Liver (tissue), 9 donors: Measurements from ENCODE around the gene BANP. TPM values are rescaled to one million over a fixed set of nuclear protein-coding genes. Genes with fewer than 3 reads are reported as not detected.
A peak's percentile ranks its signal among the peaks of the same experiment; 100 is the strongest.
"Not testable (repeated sequence)": the region's sequence is repeated elsewhere in the genome, so short reads cannot be mapped to it uniquely, and the experiment has no call there.

ENCODE experiments used
- DNase-seq: peaks from one replicate; pipeline ENCODE4 v3.0.0-alpha.2; 2017; ENCODE audit warnings: low spot score
- H3K27ac ChIP-seq, 2 donors: one replicate each; pipeline ENCODE4 v1.7.0; 2013; ENCODE audit warnings: inconsistent platforms in 2 of 2, low read length in 2 of 2, control low read depth in 1 of 2, low read depth in 1 of 2, mild to moderate bottlenecking in 1 of 2
- H3K27me3 ChIP-seq, 4 donors: one replicate each; pipeline versions ENCODE4 v1.6.1 to v1.7.0; 2013; ENCODE audit warnings: low read length in 3 of 4, inconsistent platforms in 1 of 4, mild to moderate bottlenecking in 1 of 4, moderate library complexity in 1 of 4; ENCODE audit not compliant: control insufficient read depth in 4 of 4, insufficient read depth in 4 of 4
- H3K36me3 ChIP-seq, 4 donors: one replicate each; pipeline versions ENCODE4 v1.6.1 to v1.7.0; 2013; ENCODE audit warnings: low read length in 3 of 4, mild to moderate bottlenecking in 3 of 4, low read depth in 1 of 4, moderate library complexity in 1 of 4; ENCODE audit not compliant: control insufficient read depth in 4 of 4, insufficient read depth in 3 of 4
- H3K4me1 ChIP-seq, 4 donors: one replicate each; pipeline versions ENCODE4 v1.6.1 to v1.7.0; 2013; ENCODE audit warnings: low read length in 3 of 4, mild to moderate bottlenecking in 3 of 4, moderate library complexity in 1 of 4; ENCODE audit not compliant: control insufficient read depth in 4 of 4, insufficient read depth in 4 of 4
- H3K4me3 ChIP-seq, 3 donors: one replicate each; pipeline versions ENCODE4 v1.6.1 to v1.7.0; 2013; ENCODE audit warnings: low read length in 3 of 3, control low read depth in 1 of 3, low read depth in 1 of 3, mild to moderate bottlenecking in 1 of 3
- H3K9ac ChIP-seq, 2 donors: one replicate each; pipeline ENCODE4 v1.7.0; 2013; ENCODE audit warnings: low read length in 2 of 2, mild to moderate bottlenecking in 2 of 2, moderate library complexity in 2 of 2, control low read depth in 1 of 2, low read depth in 1 of 2
- H3K9me3 ChIP-seq, 4 donors: one replicate each; pipeline versions ENCODE4 v1.6.1 to v1.7.0; 2013; ENCODE audit warnings: low read length in 3 of 4; ENCODE audit not compliant: control insufficient read depth in 4 of 4
- FOXA1 ChIP-seq: IDR thresholded peaks from 2 replicates; pipeline ENCODE4 v1.6.1; 2016; ENCODE audit warnings: antibody characterized with exemption
- HNF4A ChIP-seq, 2 donors: conservative IDR thresholded peaks; 2 replicates each; pipeline ENCODE4 v1.6.1; 2016; ENCODE audit warnings: antibody characterized with exemption in 2 of 2, mild to moderate bottlenecking in 2 of 2
- JUND ChIP-seq, 2 donors: IDR thresholded peaks; 2 replicates each; pipeline ENCODE4 v1.6.1; 2016; ENCODE audit warnings: antibody characterized with exemption in 2 of 2
- RAD21 ChIP-seq, 2 donors: IDR thresholded peaks; 2 replicates each; pipeline ENCODE4 v1.6.1; 2016; ENCODE audit warnings: antibody characterized with exemption in 2 of 2, mild to moderate bottlenecking in 2 of 2
- RXRA ChIP-seq, 2 donors: IDR thresholded peaks; 2 replicates each; pipeline ENCODE4 v1.6.1; 2017 to 2018; ENCODE audit warnings: antibody characterized with exemption in 2 of 2, mild to moderate bottlenecking in 1 of 2
- WGBS: extraction: QIAGEN DNeasy Blood & Tissue Kit; methylation state at CpG from one replicate; pipeline ENCODE4 v1.1.7; 2013; 5-methylcytosine and 5-hydroxymethylcytosine counted together
- polyA plus RNA-seq, 2 donors: library from polyadenylated mRNA; stranded (reverse) in 1 of 2; unstranded in 1 of 2; fragments of 200-250 nt in 1 of 2; fragments of >200 nt in 1 of 2; fragmentation: Nextera tagmentation in 1 of 2; extraction: Ambion mirVana in 1 of 2; gene quantifications; one replicate each; pipeline versions ENCODE4 v1.2.1 to v1.2.3, GENCODE V29; 2013 to 2015
- total RNA-seq, 2 donors: library from RNA; depleted of rRNA; stranded (reverse); fragments of >200 nt; gene quantifications; one replicate each; pipeline ENCODE4 v1.2.3, GENCODE V29; 2014
- TF ChIP-seq, protein P1 (sequence below): fragments of 150-350 bp; IDR thresholded peaks from 2 replicates; pipeline ENCODE4 v1.5.1; 2017; ENCODE audit warnings: improper control_type of control experiment, low read depth, low read length; ENCODE audit not compliant: missing input control
- TF ChIP-seq, protein P2 (sequence below): IDR thresholded peaks from 2 replicates; pipeline ENCODE4 v1.6.1; 2016; ENCODE audit warnings: antibody characterized with exemption
- donor health status: healthy.
- donor health status: healthy.
- donor health status: healthy.
- donor health status: healthy.
- donor health status: healthy.

BANP gene
- total and polyA plus RNA-seq, 4 donors, result 4.9 to 20.7 (median 13.7) TPM

DNA sequence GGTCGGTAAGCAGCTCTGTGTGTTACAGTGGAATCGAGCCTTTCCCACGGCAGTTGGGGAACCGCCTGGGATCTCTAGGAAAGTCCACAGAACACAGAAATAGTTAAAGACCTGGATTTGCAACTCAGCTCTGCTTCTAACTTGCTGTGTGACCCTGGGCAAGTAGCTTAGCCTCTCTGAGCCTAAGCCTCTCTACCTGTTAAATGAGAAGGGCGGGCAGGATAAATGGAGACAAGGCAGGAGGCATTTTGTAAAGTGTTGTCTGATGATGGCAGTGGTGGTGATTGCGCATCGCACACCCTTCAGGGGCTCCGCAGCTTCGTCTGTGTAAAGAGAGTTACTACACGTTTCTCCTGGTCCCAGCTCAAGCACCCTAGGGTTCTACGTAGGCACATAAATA, 43.1 kb upstream of the BANP start:
- H3K36me3 ChIP-seq, result peaks cover 1 to 11% (median 8%) of the 10 kb centered on the region in 4 donors
- not testable (repeated sequence) for H3K4me3 ChIP-seq, H3K9me3 ChIP-seq, H3K4me1 ChIP-seq, H3K9ac ChIP-seq, H3K27ac ChIP-seq, H3K27me3 ChIP-seq, DNase-seq
- WGBS, result 94% methylated on average over 11 of the region's 11 CpGs

DNA sequence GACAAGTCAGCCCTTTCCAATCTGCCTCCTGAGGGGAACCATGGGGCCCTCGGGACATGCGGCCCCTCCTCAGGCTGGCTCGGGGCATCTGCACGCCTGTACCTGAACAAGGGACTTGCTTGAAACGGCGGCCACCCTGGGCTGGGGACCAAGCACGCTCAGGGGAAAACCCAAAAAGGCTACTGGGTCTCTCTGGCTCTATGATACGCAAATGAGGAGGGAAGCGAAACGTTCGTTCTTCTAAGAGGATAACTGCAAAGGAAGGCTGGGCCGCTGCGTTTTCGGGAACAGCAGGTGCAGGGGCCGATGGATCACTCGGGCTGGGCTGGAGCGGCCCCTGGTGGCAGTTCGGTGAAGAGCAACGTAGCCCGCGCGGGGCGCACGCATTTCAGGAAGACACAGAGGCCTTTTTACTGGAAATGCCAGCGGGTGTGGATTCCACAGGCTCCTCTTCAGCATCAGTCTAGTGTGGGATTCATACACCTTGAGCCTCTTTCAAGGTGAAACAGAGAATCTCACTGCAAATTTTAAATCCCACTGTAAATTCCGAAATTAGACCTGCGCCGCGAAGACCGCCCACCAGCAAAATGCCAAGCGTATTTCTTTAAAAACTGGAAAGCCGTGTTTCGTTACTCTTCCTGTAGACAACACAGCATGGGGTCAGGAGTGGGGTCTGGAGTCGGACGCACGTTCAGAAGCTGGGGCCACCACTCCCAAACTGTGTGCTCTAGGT, 41.9 kb upstream of the BANP start:
- peaks cover 0 to 16% (median 7%) of the 10 kb centered on the region in 4 donors for H3K36me3 ChIP-seq
- peak; percentile 64 to 75 for TF ChIP-seq RAD21 (IDR thresholded peaks at IDR 0.05)
- TF ChIP-seq, protein P1, sequence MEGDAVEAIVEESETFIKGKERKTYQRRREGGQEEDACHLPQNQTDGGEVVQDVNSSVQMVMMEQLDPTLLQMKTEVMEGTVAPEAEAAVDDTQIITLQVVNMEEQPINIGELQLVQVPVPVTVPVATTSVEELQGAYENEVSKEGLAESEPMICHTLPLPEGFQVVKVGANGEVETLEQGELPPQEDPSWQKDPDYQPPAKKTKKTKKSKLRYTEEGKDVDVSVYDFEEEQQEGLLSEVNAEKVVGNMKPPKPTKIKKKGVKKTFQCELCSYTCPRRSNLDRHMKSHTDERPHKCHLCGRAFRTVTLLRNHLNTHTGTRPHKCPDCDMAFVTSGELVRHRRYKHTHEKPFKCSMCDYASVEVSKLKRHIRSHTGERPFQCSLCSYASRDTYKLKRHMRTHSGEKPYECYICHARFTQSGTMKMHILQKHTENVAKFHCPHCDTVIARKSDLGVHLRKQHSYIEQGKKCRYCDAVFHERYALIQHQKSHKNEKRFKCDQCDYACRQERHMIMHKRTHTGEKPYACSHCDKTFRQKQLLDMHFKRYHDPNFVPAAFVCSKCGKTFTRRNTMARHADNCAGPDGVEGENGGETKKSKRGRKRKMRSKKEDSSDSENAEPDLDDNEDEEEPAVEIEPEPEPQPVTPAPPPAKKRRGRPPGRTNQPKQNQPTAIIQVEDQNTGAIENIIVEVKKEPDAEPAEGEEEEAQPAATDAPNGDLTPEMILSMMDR, result peak; percentile 49
- not testable (repeated sequence) for H3K27me3 ChIP-seq, H3K9me3 ChIP-seq, H3K9ac ChIP-seq, H3K4me3 ChIP-seq, H3K27ac ChIP-seq, H3K4me1 ChIP-seq
- DNase-seq, result peak; percentile 80
- 65% methylated on average over 36 of the region's 36 CpGs for WGBS

DNA sequence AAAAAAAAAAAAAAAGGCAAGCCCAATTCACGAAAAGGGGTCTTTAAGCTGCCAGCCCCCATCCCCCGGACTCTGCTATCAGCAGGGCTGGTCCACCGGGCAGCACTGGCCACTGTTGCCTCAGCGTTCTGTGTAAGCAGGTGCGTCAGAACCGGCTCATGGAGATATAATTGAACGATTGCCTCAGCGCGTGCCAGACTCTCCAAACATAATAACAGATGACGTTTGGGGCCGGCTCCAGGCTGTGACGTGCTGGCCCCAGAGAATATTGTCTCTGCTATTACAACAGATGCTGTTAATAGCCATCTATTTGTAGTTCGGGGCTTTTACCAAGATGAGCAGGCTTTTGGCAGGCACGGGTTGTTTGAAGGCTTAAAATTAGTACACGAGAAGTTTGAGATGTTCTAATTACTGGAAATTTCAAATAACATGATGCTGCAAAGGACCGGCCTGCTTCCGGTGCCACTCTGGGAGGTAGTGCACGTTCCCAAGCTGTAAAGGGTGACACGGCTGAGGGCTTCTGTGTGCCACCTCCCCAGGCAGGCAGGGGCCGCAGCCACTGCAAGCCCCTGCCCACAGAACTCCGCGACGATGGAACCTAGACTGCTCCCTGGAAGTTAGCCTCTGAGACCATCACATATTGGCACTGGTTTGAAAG, 40.0 kb upstream of the BANP start:
- not testable (repeated sequence) for DNase-seq, H3K4me1 ChIP-seq, H3K9me3 ChIP-seq, H3K9ac ChIP-seq, H3K27me3 ChIP-seq, H3K4me3 ChIP-seq
- TF ChIP-seq JUND (IDR thresholded peaks at IDR 0.05), result peak in 1 of 2 donors; percentile 54
- peak; percentile 20 for TF ChIP-seq FOXA1
- TF ChIP-seq, protein P2, sequence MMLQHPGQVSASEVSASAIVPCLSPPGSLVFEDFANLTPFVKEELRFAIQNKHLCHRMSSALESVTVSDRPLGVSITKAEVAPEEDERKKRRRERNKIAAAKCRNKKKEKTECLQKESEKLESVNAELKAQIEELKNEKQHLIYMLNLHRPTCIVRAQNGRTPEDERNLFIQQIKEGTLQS, result peak; percentile 41
- peak in 1 of 2 donors; percentile 62 for TF ChIP-seq RXRA (IDR thresholded peaks at IDR 0.05)
- TF ChIP-seq HNF4A (conservative IDR thresholded peaks at IDR 0.05), result peak in 1 of 2 donors; percentile 37
- TF ChIP-seq RAD21 (IDR thresholded peaks at IDR 0.05), result peak in 1 of 2 donors; percentile 5
- Histone ChIP-seq H3K36me3 (peaks cover 0 to 17% (median 5%) of the 10 kb centered on the region in 4 donors), H3K27ac (peak overlapping the region; percentile 71 to 85)
- 49% methylated on average over 23 of the region's 23 CpGs for WGBS

DNA sequence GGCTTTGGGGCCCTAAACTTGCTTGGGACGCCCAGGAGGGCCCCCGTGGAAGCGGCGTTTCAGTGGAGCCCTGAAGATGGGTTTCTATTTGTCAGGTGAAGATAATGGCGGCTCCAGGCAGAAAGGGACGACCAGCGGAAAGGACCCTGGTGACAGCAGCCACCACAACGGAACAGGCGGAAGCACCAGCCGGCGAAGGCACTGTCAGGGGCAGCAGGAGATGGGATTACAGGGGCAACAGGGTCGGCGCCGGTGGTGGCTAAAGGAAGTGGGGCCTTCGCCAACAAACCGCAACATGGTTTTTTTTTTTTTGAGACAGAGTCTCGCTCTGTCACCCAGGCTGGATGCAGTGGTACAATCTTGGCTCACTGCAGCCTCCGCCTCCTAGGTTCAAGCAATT, 38.5 kb upstream of the BANP start:
- not testable (repeated sequence) for H3K9me3 ChIP-seq

DNA sequence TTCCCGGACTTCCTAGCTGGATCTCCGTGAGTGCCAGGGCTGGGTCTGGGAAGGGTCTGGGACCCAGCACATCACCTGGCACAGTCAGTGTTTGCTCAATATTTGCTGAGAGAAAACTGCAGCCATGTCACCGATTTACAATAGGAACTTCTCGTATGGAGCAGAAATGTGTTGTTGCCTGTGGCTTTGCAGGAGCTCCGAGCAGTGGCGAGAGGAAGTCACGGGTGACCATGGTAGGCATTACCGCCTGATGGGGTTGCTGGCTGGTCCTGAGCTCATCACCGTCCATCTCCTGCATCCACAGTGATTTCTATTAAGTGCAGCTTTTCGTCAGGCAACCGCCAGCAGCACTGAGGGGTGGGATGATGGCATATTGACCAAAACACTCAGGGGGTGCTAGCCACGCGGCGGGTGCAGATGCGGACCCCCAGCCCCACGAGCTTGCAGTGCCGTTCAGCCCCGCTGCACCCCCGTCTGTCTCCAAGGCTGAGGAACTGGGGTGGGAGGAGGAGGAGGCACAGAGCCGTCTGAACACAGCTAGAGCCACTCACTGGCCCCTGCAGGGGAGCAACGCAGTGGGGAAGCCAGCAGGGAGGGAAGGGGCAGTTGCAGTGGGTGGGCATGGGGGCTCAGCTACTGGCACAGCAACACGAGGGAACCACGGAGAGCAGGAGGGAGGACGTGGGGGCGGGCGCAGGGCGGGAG, 37.1 kb upstream of the BANP start:
- not testable (repeated sequence) for DNase-seq, H3K9ac ChIP-seq, H3K4me1 ChIP-seq, H3K27ac ChIP-seq, H3K27me3 ChIP-seq, H3K9me3 ChIP-seq, H3K4me3 ChIP-seq
- 85% methylated on average over 27 of the region's 27 CpGs for WGBS
- H3K36me3 ChIP-seq, result peaks cover 0 to 15% (median under 1%) of the 10 kb centered on the region in 4 donors

More for the DNA sequence above, 38.5 kb upstream of the BANP start:
- not testable (repeated sequence) for H3K27me3 ChIP-seq, H3K9ac ChIP-seq, DNase-seq, H3K4me1 ChIP-seq, H3K27ac ChIP-seq, H3K4me3 ChIP-seq
- 89% methylated on average over 18 of the region's 18 CpGs for WGBS
- peaks cover 0 to 14% (median 5%) of the 10 kb centered on the region in 4 donors for H3K36me3 ChIP-seq
